K562 (cell line): ENCODE results near the gene NCOR2. TPM values are rescaled to one million over a fixed set of nuclear protein-coding genes. Genes with fewer than 3 reads are reported as not detected.

ENCODE experiments used
- ATAC-seq: fragments of 200-7000 bp; cut with Tn5 transposase; 3 replicates; pipeline ENCODE4 v1.9.1; 2020; ENCODE audit warnings: moderate library complexity
- BruUV-seq: library from RNA; stranded (reverse); fragments of 400-500 nt; replicated peaks from 2 replicates; lab custom pipeline; 2021; lab: Mats Ljungman, UMichigan
- CTCF ChIA-PET: fragments of 300-600 bp; formaldehyde crosslinking; extraction: SDS; loops from one replicate; lab custom pipeline; 2021; ENCODE audit warnings: low intra/inter-chr PET ratio; lab: Yijun Ruan, JAX
- POLR2A ChIA-PET: fragments of 300-600, 350-650 bp; sonication (Branson Sonifier 250); formaldehyde crosslinking; extraction: SDS; loops from one replicate; lab custom pipeline; 2021; ENCODE audit warnings: antibody characterized with exemption, inconsistent platforms; lab: Yijun Ruan, JAX
- DNase-seq, 4 experiments: peaks; one replicate each; pipeline versions ENCODE4 v3.0.0 to v3.0.0-alpha.2; 2011 to 2018; ENCODE audit warnings: low spot score in 3 of 4, mixed read lengths in 3 of 4; ENCODE audit errors: extremely low read depth in 1 of 4
- FAIRE-seq: peaks from 2 replicates; lab custom pipeline; 2011; peaks lifted over from hg19 to GRCh38; lab: Jason Lieb, UNC
- H2AFZ ChIP-seq: 2 replicates; pipeline ENCODE4 v1.6.0; 2011; ENCODE audit warnings: low read depth, low read length, control low read depth, inconsistent platforms
- H3K27ac ChIP-seq: fragments of 200-600 bp; 3 replicates; pipeline ENCODE4 v1.8.0; 2011; ENCODE audit warnings: low read depth, mild to moderate bottlenecking, control low read depth, inconsistent platforms, low read length, moderate library complexity, mixed read lengths; ENCODE audit errors: extremely low read depth
- H3K27me3 ChIP-seq, 2 experiments: fragments of 300-600 bp in 1 of 2; 2 replicates in 1 of 2; 3 replicates in 1 of 2; pipeline versions ENCODE4 v1.6.0 to v1.8.0; 2011; ENCODE audit warnings: inconsistent platforms in 2 of 2, low read length in 2 of 2, mild to moderate bottlenecking in 1 of 2, mixed read lengths in 1 of 2, moderate library complexity in 1 of 2; ENCODE audit not compliant: control insufficient read depth in 2 of 2, insufficient read depth in 2 of 2
- H3K36me3 ChIP-seq: fragments of 300-600 bp; 3 replicates; pipeline ENCODE4 v1.8.0; 2011; ENCODE audit warnings: mild to moderate bottlenecking, low read length, inconsistent platforms; ENCODE audit not compliant: control insufficient read depth, insufficient read depth
- H3K4me1 ChIP-seq, 2 experiments: fragments of 200-600 bp in 1 of 2; replicated peaks in 1 of 2; 2 replicates in 1 of 2; 3 replicates in 1 of 2; pipeline versions ENCODE4 v1.5.1 to v1.8.0; 2011; ENCODE audit warnings: inconsistent platforms in 2 of 2, low read length in 2 of 2, mild to moderate bottlenecking in 1 of 2, mixed read lengths in 1 of 2, moderate library complexity in 1 of 2; ENCODE audit not compliant: control insufficient read depth in 2 of 2, insufficient read depth in 2 of 2
- H3K4me2 ChIP-seq: 2 replicates; pipeline ENCODE4 v1.6.1; 2011; ENCODE audit warnings: low read length, control low read depth, inconsistent platforms, mixed read lengths; ENCODE audit not compliant: insufficient read depth
- H3K4me3 ChIP-seq: fragments of 200-600 bp; sonication (generic), shearing (Covaris generic); 2 replicates; pipeline ENCODE4 v1.5.1; 2016; ENCODE audit warnings: control low read depth, inconsistent platforms
- H3K79me2 ChIP-seq: fragments of 200-600 bp; 3 replicates; pipeline ENCODE4 v1.8.0; 2011; ENCODE audit warnings: low read length, inconsistent platforms; ENCODE audit not compliant: control insufficient read depth, insufficient read depth
- H3K9ac ChIP-seq, 2 experiments: 2 replicates each; pipeline versions ENCODE4 v1.6.0 to v1.6.1; 2011; ENCODE audit warnings: low read depth in 2 of 2, low read length in 2 of 2, control low read depth in 1 of 2, inconsistent platforms in 1 of 2, mild to moderate bottlenecking in 1 of 2, mixed read lengths in 1 of 2; ENCODE audit not compliant: insufficient read depth in 1 of 2
- H3K9me1 ChIP-seq: one replicate; pipeline ENCODE4 v1.6.0; 2011; ENCODE audit warnings: inconsistent platforms, mild to moderate bottlenecking, low read length, moderate library complexity; ENCODE audit not compliant: control insufficient read depth, insufficient read depth
- H3K9me3 ChIP-seq: replicated peaks from 2 replicates; pipeline ENCODE4 v1.5.1; 2011; ENCODE audit warnings: low read depth, low read length, inconsistent platforms; ENCODE audit not compliant: control insufficient read depth, insufficient read depth
- H4K20me1 ChIP-seq: replicated peaks from 2 replicates; pipeline ENCODE4 v1.6.1; 2011; ENCODE audit warnings: low read length, inconsistent platforms, mixed read lengths; ENCODE audit not compliant: control insufficient read depth, insufficient read depth
- CREB3 ChIP-seq: fragments of 450-650 bp; conservative IDR thresholded peaks from 2 replicates; pipeline ENCODE4 v1.6.1; 2016; ENCODE audit warnings: missing genetic modification characterization, low read depth, mild to moderate bottlenecking, missing compliant biosample characterization, moderate library complexity
- DPF2 ChIP-seq: fragments of 450-650 bp; IDR thresholded peaks from 2 replicates; pipeline ENCODE4 v1.6.1; 2016
- NONO ChIP-seq, 2 experiments: fragments of 200-400 bp in 1 of 2; fragments of 450-650 bp in 1 of 2; formaldehyde crosslinking in 1 of 2; IDR thresholded peaks; 2 replicates each; pipeline ENCODE4 v1.6.1; 2017; ENCODE audit warnings: low read depth in 2 of 2, mild to moderate bottlenecking in 2 of 2, moderate library complexity in 2 of 2, low read length in 1 of 2
- SMAD1 ChIP-seq: fragments of 150-350 bp; IDR thresholded peaks from 2 replicates; pipeline ENCODE4 v1.6.1; 2014; ENCODE audit warnings: low read length, low read depth; ENCODE audit not compliant: partially characterized antibody
- SREBF1 ChIP-seq: fragments of 150-350 bp; IDR thresholded peaks from 2 replicates; pipeline ENCODE4 v1.6.1; 2014; ENCODE audit warnings: antibody characterized with exemption, low read depth, low read length, borderline replicate concordance
- YY1 ChIP-seq, 3 experiments: IDR thresholded peaks; 2 replicates each; pipeline ENCODE4 v1.6.1; 2011; ENCODE audit warnings: low read length in 2 of 3, mild to moderate bottlenecking in 2 of 3, moderate library complexity in 2 of 3, borderline replicate concordance in 1 of 3, control low read depth in 1 of 3, low read depth in 1 of 3; ENCODE audit not compliant: insufficient read depth in 3 of 3, insufficient replicate concordance in 2 of 3, control insufficient read depth in 1 of 3, insufficient read length in 1 of 3; ENCODE audit errors: extremely low read depth in 1 of 3
- ZFPM2 ChIP-seq: fragments of 250-450 bp; sonication (Bioruptor Pico); IDR thresholded peaks from 2 replicates; pipeline ENCODE4 v1.5.1; 2022; ENCODE audit warnings: mild to moderate bottlenecking
- ZNF121 ChIP-seq: sonication (generic); formaldehyde crosslinking; conservative IDR thresholded peaks from 2 replicates; pipeline ENCODE4 v1.8.0; 2022; ENCODE audit warnings: missing genetic modification reagents
- ZNF146 ChIP-seq: IDR thresholded peaks from one replicate; pipeline ENCODE4 v1.6.1; 2018; ENCODE audit warnings: missing compliant biosample characterization; ENCODE audit not compliant: unreplicated experiment
- ZNF407 ChIP-seq: fragments of 450-650 bp; IDR thresholded peaks from 2 replicates; pipeline ENCODE4 v1.6.1; 2016; ENCODE audit warnings: low read depth
- WGBS: fragments of 100-300 bp; shearing (Covaris generic); methylation state at CpG from one replicate; pipeline ENCODE4 v1.1.6; 2016; ENCODE audit warnings: low coverage, mixed read lengths; ENCODE audit not compliant: insufficient coverage; ENCODE audit errors: missing lambda C conversion rate; 5-methylcytosine and 5-hydroxymethylcytosine counted together
- in situ Hi-C: fragments of 300-500 bp; cut with MboI; formaldehyde crosslinking; loops from 4 replicates; pipeline ENCODE4 v1.15.0; 2018; ENCODE audit warnings: inconsistent platforms, mixed read lengths
- intact Hi-C: fragments of 100-400 bp; cut with micrococcal nuclease; formaldehyde crosslinking; loops from 2 replicates; pipeline ENCODE4 v1.14.2; 2022
- polyA plus RNA-seq, 8 experiments: library from polyadenylated mRNA; depleted of rRNA in 4 of 8; stranded (reverse) in 5 of 8; unstranded in 3 of 8; fragments of >200 nt; fragmentation: Nextera tagmentation in 2 of 8; fragmentation: Illumina TruSeq in 1 of 8; extraction: Ambion mirVana in 2 of 8; extraction: Trizol in 1 of 8; gene quantifications; 2 replicates each; pipeline versions ENCODE4 v1.2.1 to v1.2.3, GENCODE V29; 2011 to 2014; ENCODE audit warnings: inconsistent platforms in 1 of 8, missing spikeins in 1 of 8
- total RNA-seq, 7 experiments: library from RNA; depleted of rRNA in 6 of 7; stranded (reverse); fragments of >200 nt in 6 of 7; fragmentation: Illumina TruSeq in 2 of 7; extraction: Trizol in 2 of 7; gene quantifications; 2 replicates each; pipeline versions ENCODE4 v1.2.1 to v1.2.3, GENCODE V29; 2011 to 2021; ENCODE audit warnings: low replicate concordance in 1 of 7

NCOR2 gene
- total and polyA plus RNA-seq, 9 of the 15 experiments (the other 6 are each of a cell fraction or from before 2014, with no cell fraction given): 0.18 to 126 (median 8.4) TPM

DNA sequence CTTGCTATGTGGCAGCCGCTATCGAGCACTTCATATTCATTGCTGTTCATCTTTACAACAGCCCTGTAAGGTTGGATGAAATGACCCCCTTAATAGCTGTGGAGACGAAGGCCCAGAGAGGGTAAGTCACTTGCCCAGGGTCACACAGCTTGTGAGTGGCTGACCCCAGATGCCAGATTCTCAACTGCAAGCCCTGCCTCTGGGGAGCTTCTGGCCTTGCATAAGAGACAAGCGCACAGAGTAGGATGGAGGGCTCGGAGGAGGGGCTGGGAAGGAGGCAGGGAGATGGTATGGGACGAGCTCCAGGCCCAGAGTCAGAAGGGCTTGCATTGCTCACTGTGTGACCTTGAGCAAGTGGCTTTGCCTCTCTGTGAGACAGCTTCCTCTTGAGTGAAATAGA lies 27.4 kb upstream of the NCOR2 start (continued):
- TF ChIP-seq CREB3 (tag) (no peak), SMAD1 (no peak)
- TF ChIP-seq, all 486 proteins: peak for 8

- DNase-seq: no peak
- Histone ChIP-seq H3K27ac (no peak overlapping the region), H3K9me1 (no peaks in the 10 kb centered on the region), H4K20me1 (no peaks in the 10 kb centered on the region), H3K4me2 (no peak overlapping the region), H3K4me1 (peaks cover 11 to 14% of the 10 kb centered on the region in 2 experiments; a peak in 4 of 5 replicates), H3K9me3 (0 out of 2 replicates have a peak, but pooled peaks cover 3% of the 10 kb centered on the region), H3K9ac (no peak overlapping the region), H3K36me3 (no peaks in the 10 kb centered on the region), H3K4me3 (no peak overlapping the region), H2AFZ (no peak overlapping the region), H3K27me3 (peaks cover 5% of the 10 kb centered on the region in 2 experiments; a peak in 4 of 5 replicates), H3K79me2 (no peaks in the 10 kb centered on the region)
- 33% methylated on average over 5 of the region's 5 CpGs for WGBS
- in situ Hi-C loops: no loop called here
- intact Hi-C loops: no loop called here
- no TSS peak for BruUV-seq
- CTCF ChIA-PET: no interaction called here
- FAIRE-seq: no peak
- POLR2A ChIA-PET: interaction anchor here (1.8 kb wide), 1 partner anchor 9 kb away, joined by 6 read pairs; no protein-coding TSS in a partner anchor
- no peak for ATAC-seq
- TF ChIP-seq NONO (IDR thresholded peaks at IDR 0.05; ENCODE audit: low read depth in 2 of 2, low read length in 1 of 2) (no peak), ZNF121 (CRISPR knock-in tag) (peak; percentile 86; the same call in 1 of the 2 replicates), ZNF407 (no peak), SREBF1 (no peak), YY1 (IDR thresholded peaks at IDR 0.05; ENCODE audit: borderline replicate concordance in 1 of 3, control insufficient read depth in 1 of 3, extremely low read depth in 1 of 3, insufficient read depth in 3 of 3, insufficient read length in 1 of 3, insufficient replicate concordance in 2 of 3, low read depth in 1 of 3, low read length in 2 of 3) (peak in 1 of 3 experiments; percentile 28), ZNF146 (CRISPR knock-in tag) (no peak), DPF2 (no peak), ZFPM2 (CRISPR knock-in tag) (no peak)
Observed at GRCh38 chr12:124593851-124594401, 26.5 kb upstream of the NCOR2 start.
